Tibial nerve (tissue), 4 donors: Measurements from ENCODE around the gene NDUFS7. TPM values are rescaled to one million over a fixed set of nuclear protein-coding genes. Genes with fewer than 3 reads are reported as not detected.

Experiments
- DNase-seq, 2 donors: peaks; one replicate each; pipeline ENCODE4 v3.0.0-alpha.2; 2019; ENCODE audit warnings: low spot score in 2 of 2
- H3K27ac ChIP-seq, 4 donors: fragments of 200-600 bp; sonication (generic) in 3 of 4; one replicate each; pipeline ENCODE4 v1.5.1; 2017 to 2019; ENCODE audit warnings: mild to moderate bottlenecking in 1 of 4
- H3K27me3 ChIP-seq, 2 donors: fragments of 200-600 bp; sonication (generic) in 1 of 2; one replicate each; pipeline versions ENCODE4 v1.5.1 to v1.6.0; 2017 to 2019
- H3K36me3 ChIP-seq, 3 donors: fragments of 200-600 bp; sonication (generic); one replicate each; pipeline ENCODE4 v1.5.1; 2018 to 2019
- H3K4me1 ChIP-seq, 4 donors: fragments of 200-600 bp; sonication (generic) in 3 of 4; one replicate each; pipeline ENCODE4 v1.5.1; 2017 to 2019
- H3K4me3 ChIP-seq, 4 donors: fragments of 200-600 bp; sonication (generic) in 3 of 4; one replicate each; pipeline ENCODE4 v1.5.1; 2017 to 2019; ENCODE audit warnings: mild to moderate bottlenecking in 1 of 4, moderate library complexity in 1 of 4
- H3K9me3 ChIP-seq, 4 donors: fragments of 200-600 bp; sonication (generic) in 3 of 4; one replicate each; pipeline ENCODE4 v1.5.1; 2017 to 2019
- CTCF ChIP-seq, 5 experiments: fragments of 200-600 bp in 3 of 5; fragments of 450-650 bp in 2 of 5; sonication (generic) in 3 of 5; IDR thresholded peaks; one replicate each; pipeline ENCODE4 v1.5.1; 2016 to 2019; ENCODE audit warnings: antibody characterized with exemption in 5 of 5, mild to moderate bottlenecking in 3 of 5, moderate library complexity in 2 of 5
- EP300 ChIP-seq, 2 donors: sonication (generic); formaldehyde crosslinking; IDR thresholded peaks; one replicate each; pipeline ENCODE4 v1.6.1; 2017; ENCODE audit warnings: antibody characterized with exemption in 2 of 2, mild to moderate bottlenecking in 1 of 2
- POLR2A ChIP-seq, 2 donors: fragments of 450-650 bp; IDR thresholded peaks; one replicate each; pipeline ENCODE4 v1.6.1; 2017; ENCODE audit warnings: antibody characterized with exemption in 2 of 2, mild to moderate bottlenecking in 2 of 2, moderate library complexity in 2 of 2
- WGBS, 2 donors: methylation state at CpG; one replicate each; pipeline ENCODE4 v1.1.5; 2018; 5-methylcytosine and 5-hydroxymethylcytosine counted together
- total RNA-seq, 4 donors: library from RNA; depleted of rRNA; stranded (reverse); fragments of >200 nt; gene quantifications; one replicate each; pipeline ENCODE4 v1.1.0, GENCODE V29; 2016

The NDUFS7 gene
- total RNA-seq, 4 donors from 2014 or later: 146 to 162 (median 151) TPM

- Histone ChIP-seq H3K36me3 (no peaks in the 10 kb centered on the region), H3K27me3 (no peaks in the 10 kb centered on the region), H3K27ac (no peak overlapping the region), H3K4me3 (no peak overlapping the region), H3K4me1 (peaks cover 0 to 13% (median 1%) of the 10 kb centered on the region in 4 donors), H3K9me3 (no peaks in the 10 kb centered on the region)
- no peak for DNase-seq
- 60 to 70% methylated on average over 5 of the region's 5 CpGs for WGBS, 2 donors
- TF ChIP-seq CTCF (IDR thresholded peaks at IDR 0.05): no peak
- no peak for TF ChIP-seq EP300 (IDR thresholded peaks at IDR 0.05)
- no peak for TF ChIP-seq POLR2A (IDR thresholded peaks at IDR 0.05)
Observed at GRCh38 chr19:1350867-1351266, 32.8 kb upstream of the NDUFS7 start.

GRCh38 chr19:1351381-1351851 is 32.3 kb upstream of the NDUFS7 start:
- Histone ChIP-seq H3K4me1 (peaks cover 0 to 19% (median 4%) of the 10 kb centered on the region in 4 donors), H3K27me3 (no peaks in the 10 kb centered on the region), H3K36me3 (no peaks in the 10 kb centered on the region), H3K9me3 (no peaks in the 10 kb centered on the region), H3K27ac (no peak overlapping the region), H3K4me3 (no peak overlapping the region)
- TF ChIP-seq EP300 (IDR thresholded peaks at IDR 0.05) (no peak), POLR2A (IDR thresholded peaks at IDR 0.05) (no peak), CTCF (IDR thresholded peaks at IDR 0.05) (no peak)
- 79 to 81% methylated on average over 21 of the region's 21 CpGs for WGBS, 2 donors
- DNase-seq: no peak

GRCh38 chr19:1353144-1353543 is 30.6 kb upstream of the NDUFS7 start:
- Histone ChIP-seq H3K27ac (no peak overlapping the region), H3K4me3 (no peak overlapping the region), H3K4me1 (peaks cover 0 to 26% (median 4%) of the 10 kb centered on the region in 4 donors), H3K27me3 (no peaks in the 10 kb centered on the region), H3K9me3 (no peaks in the 10 kb centered on the region), H3K36me3 (peaks cover 0 to 16% (median 0%) of the 10 kb centered on the region in 3 donors)
- TF ChIP-seq CTCF (IDR thresholded peaks at IDR 0.05) (no peak), POLR2A (IDR thresholded peaks at IDR 0.05) (no peak), EP300 (IDR thresholded peaks at IDR 0.05) (no peak)
- whole genome bisulfite sequencing, 2 donors: 94% methylated on average over 9 of the region's 9 CpGs
- no peak for DNase-seq

GRCh38 chr19:1354970-1355567 is 28.6 kb upstream of the NDUFS7 start:
- 1% methylated on average over 20 to 37 of the region's 61 CpGs for WGBS, 2 donors
- Histone ChIP-seq H3K4me3 (peak overlapping the region; percentile 57 to 84 (median 71)), H3K9me3 (no peaks in the 10 kb centered on the region), H3K36me3 (peaks cover 0 to 33% (median 0%) of the 10 kb centered on the region in 3 donors), H3K4me1 (peaks cover 0 to 27% (median 5%) of the 10 kb centered on the region in 4 donors), H3K27me3 (no peaks in the 10 kb centered on the region), H3K27ac (peak overlapping the region; percentile 82 to 98 (median 93))
- DNase-seq: no peak
- no peak for TF ChIP-seq EP300 (IDR thresholded peaks at IDR 0.05)
- peak; percentile 41 to 66 for TF ChIP-seq POLR2A (IDR thresholded peaks at IDR 0.05)

GRCh38 chr19:1355568-1356507 is 27.9 kb upstream of the NDUFS7 start:
- TF ChIP-seq CTCF (IDR thresholded peaks at IDR 0.05): no peak
- TF ChIP-seq POLR2A (IDR thresholded peaks at IDR 0.05): no peak
- Histone ChIP-seq H3K9me3 (no peaks in the 10 kb centered on the region), H3K4me1 (peaks cover 0 to 35% (median 13%) of the 10 kb centered on the region in 4 donors), H3K27ac (peak overlapping the region; percentile 82 to 98 (median 93)), H3K4me3 (peak overlapping the region; percentile 57 to 84 (median 71)), H3K27me3 (no peaks in the 10 kb centered on the region), H3K36me3 (peaks cover 0 to 37% (median 0%) of the 10 kb centered on the region in 3 donors)
- WGBS, 2 donors: 23% methylated on average over 32 of the region's 32 CpGs
- DNase-seq: no peak
